ENCODE data around the gene LENEP.
"Not testable (repeated sequence)": the region's sequence is repeated elsewhere in the genome, so short reads cannot be mapped to it uniquely, and the experiment has no call there.

LENEP gene

GRCh38 chr1:154974808-154975408 lies 18.5 kb upstream of the LENEP start:
- DNase-seq (ENCODE audit: low read depth, low spot score): peak; percentile 91

GRCh38 chr1:154975409-154976059 lies 17.9 kb upstream of the LENEP start:
- no peak for DNase-seq (ENCODE audit: low read depth, low spot score)

GRCh38 chr1:154977762-154978161 lies 15.6 kb upstream of the LENEP start:
- DNase-seq (ENCODE audit: low read depth, low spot score): not testable (repeated sequence)

- DNase-seq (ENCODE audit: low read depth, low spot score): no peak
These were observed 15.0 kb upstream of the LENEP start for GRCh38 chr1:154978360-154978759.

- DNase-seq (ENCODE audit: low read depth, low spot score): no peak
These were observed 11.0 kb upstream of the LENEP start for GRCh38 chr1:154982341-154982740.

GRCh38 chr1:154982897-154983648 lies 10.3 kb upstream of the LENEP start, which contains the start of gene FLAD1:
TSS of gene FLAD1 (plus strand) at chr1:154983344. CDS start at chr1:154983695, 351 bp downstream.
- peak; percentile 98 for DNase-seq (ENCODE audit: low read depth, low spot score)

- DNase-seq (ENCODE audit: low read depth, low spot score): no peak
These were observed 9.5 kb upstream of the LENEP start for GRCh38 chr1:154983776-154984466.

GRCh38 chr1:154986736-154987135 lies 6.7 kb upstream of the LENEP start:
- not testable (repeated sequence) for DNase-seq (ENCODE audit: low read depth, low spot score)

GRCh38 chr1:154987326-154987725 lies 6.1 kb upstream of the LENEP start:
- DNase-seq (ENCODE audit: low read depth, low spot score): no peak

GRCh38 chr1:154988058-154988954 lies 5.1 kb upstream of the LENEP start:
- no peak for DNase-seq (ENCODE audit: low read depth, low spot score)

GRCh38 chr1:154989195-154989860 lies 4.1 kb upstream of the LENEP start:
- no peak for DNase-seq (ENCODE audit: low read depth, low spot score)

- DNase-seq (ENCODE audit: low read depth, low spot score): no peak
These were observed 3.1 kb upstream of the LENEP start for GRCh38 chr1:154990276-154990675.

- DNase-seq (ENCODE audit: low read depth, low spot score): no peak
These were observed 440 bp upstream of the LENEP start for GRCh38 chr1:154992721-154993571.

GRCh38 chr1:154994269-154994587 lies 842 bp downstream of the LENEP start:
- no peak for DNase-seq (ENCODE audit: low read depth, low spot score)

- DNase-seq (ENCODE audit: low read depth, low spot score): no peak
These were observed 1.2 kb downstream of the LENEP start for GRCh38 chr1:154994591-154994990.

GRCh38 chr1:154995301-154995983 lies 2.1 kb downstream of the LENEP start:
- DNase-seq (ENCODE audit: low read depth, low spot score): not testable (repeated sequence)

- DNase-seq (ENCODE audit: low read depth, low spot score): no peak
These were observed 3.7 kb downstream of the LENEP start for GRCh38 chr1:154996966-154997701.

- no peak for DNase-seq (ENCODE audit: low read depth, low spot score)
These were observed 4.9 kb downstream of the LENEP start for GRCh38 chr1:154998201-154998780.

All from smooth muscle cell of the brain vasculature (primary cell).